ENCODE data around the gene ATOH8.

ATOH8 gene

DNA sequence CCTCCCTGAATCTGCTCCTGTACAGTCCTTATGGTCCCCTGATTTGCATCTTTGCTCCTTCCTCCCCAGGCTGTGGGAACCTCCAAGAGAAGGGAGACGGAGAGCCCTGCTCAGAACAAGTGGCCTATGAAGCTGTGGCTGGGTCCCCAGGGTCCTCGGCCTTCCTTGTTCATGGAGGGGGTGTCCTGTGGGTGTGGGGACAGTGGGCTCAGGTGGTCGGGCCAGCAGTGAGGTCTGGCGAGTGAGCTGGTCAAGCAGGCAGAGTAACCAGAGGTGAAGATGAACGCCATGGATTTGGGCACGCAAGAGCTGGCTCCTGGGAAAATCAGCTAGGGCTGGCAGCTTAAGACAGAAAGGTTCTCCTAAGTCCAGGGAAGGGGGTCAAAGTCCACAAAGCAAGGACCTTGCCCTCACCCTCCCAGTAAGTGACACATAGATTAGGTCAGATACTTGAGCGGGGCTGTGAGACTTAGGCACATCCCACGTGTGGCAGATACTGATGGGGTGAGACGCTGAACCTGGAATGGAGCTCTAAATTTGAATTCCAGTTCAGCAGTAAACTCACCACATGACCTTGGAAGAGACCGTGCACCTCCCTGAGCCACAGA lies 34.8 kb upstream of the ATOH8 start:
- WGBS (ENCODE audit: insufficient coverage, insufficient read length): no CpG with 5 or more reads among the region's 10 CpGs
- no peaks in the 10 kb centered on the region for H3K9me3 ChIP-seq (ENCODE audit: control insufficient read depth, insufficient read depth, low read length)

DNA sequence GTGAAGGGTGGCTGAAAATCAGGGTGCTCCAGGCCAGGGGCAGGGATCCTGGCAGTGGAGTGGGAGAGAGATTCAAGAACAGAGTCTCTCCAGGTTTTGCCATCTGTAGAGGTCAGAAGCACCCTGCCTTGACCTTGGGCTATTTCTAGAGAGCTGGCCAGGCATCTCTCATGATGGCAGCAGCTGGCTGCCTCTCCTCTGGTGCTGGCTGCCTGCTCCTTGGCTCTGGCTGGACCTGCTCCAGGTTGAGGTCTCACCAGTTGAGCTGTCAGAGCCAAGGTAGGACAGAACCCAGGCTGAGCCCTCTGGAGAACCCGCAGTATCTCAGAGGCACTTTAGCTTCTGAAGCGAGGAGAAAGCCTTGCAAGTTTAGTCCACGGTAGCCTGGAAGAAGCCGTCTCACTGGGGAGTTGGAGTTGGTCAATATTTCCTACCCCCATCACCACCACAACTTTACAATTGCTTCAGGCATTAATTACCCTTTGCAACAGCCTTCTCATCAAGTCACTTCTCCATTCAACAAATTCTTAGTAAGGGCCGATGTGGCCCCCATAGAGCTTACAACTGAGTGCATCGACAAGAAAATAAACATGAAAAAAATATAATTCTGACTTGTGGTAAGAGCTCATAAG lies 34.1 kb upstream of the ATOH8 start:
- no peak overlapping the region for H3K27ac ChIP-seq (ENCODE audit: low read length)
- DNase-seq (ENCODE audit: low read depth, low spot score): no peak
- no peaks in the 10 kb centered on the region for H3K9me3 ChIP-seq (ENCODE audit: control insufficient read depth, insufficient read depth, low read length)
- no CpG with 5 or more reads among the region's 6 CpGs for WGBS (ENCODE audit: insufficient coverage, insufficient read length)
- H3K4me1 ChIP-seq (ENCODE audit: control insufficient read depth, insufficient read depth, low read length): no peaks in the 10 kb centered on the region
- H3K4me3 ChIP-seq (ENCODE audit: low read length): no peak overlapping the region
- no peaks in the 10 kb centered on the region for H3K36me3 ChIP-seq (ENCODE audit: control insufficient read depth, insufficient read depth, low read length)
- H3K27me3 ChIP-seq (ENCODE audit: control insufficient read depth, insufficient read depth, low read length): no peaks in the 10 kb centered on the region

More for the DNA sequence above, 34.8 kb upstream of the ATOH8 start:
- H3K36me3 ChIP-seq (ENCODE audit: control insufficient read depth, insufficient read depth, low read length): no peaks in the 10 kb centered on the region
- no peak overlapping the region for H3K4me3 ChIP-seq (ENCODE audit: low read length)
- no peak overlapping the region for H3K27ac ChIP-seq (ENCODE audit: low read length)
- no peaks in the 10 kb centered on the region for H3K27me3 ChIP-seq (ENCODE audit: control insufficient read depth, insufficient read depth, low read length)
- no peaks in the 10 kb centered on the region for H3K4me1 ChIP-seq (ENCODE audit: control insufficient read depth, insufficient read depth, low read length)
- DNase-seq (ENCODE audit: low read depth, low spot score): no peak

DNA sequence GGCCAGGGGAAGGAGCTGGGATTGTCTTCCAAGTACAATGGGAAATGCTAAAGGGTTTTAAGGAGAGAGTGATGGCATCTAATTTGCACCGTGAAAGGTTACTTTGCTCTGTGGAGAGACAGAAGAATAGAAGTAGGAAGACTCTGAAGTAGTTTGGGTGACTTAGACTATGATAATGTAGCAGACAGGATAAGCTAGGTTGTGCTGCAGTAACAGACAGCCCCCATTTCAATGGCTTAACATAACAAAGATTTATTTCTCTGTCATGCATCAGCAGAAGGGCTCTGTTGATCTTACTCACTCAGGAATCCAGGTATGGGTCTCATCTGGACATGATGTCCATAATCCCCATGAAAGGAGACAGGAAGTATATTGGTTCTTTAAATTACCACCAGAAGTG lies 33.3 kb upstream of the ATOH8 start:
- WGBS (ENCODE audit: insufficient coverage, insufficient read length): no CpG with 5 or more reads among the region's 1 CpG
- H3K4me3 ChIP-seq (ENCODE audit: low read length): no peak overlapping the region
- H3K4me1 ChIP-seq (ENCODE audit: control insufficient read depth, insufficient read depth, low read length): no peaks in the 10 kb centered on the region
- H3K36me3 ChIP-seq (ENCODE audit: control insufficient read depth, insufficient read depth, low read length): no peaks in the 10 kb centered on the region
- H3K9me3 ChIP-seq (ENCODE audit: control insufficient read depth, insufficient read depth, low read length): no peaks in the 10 kb centered on the region
- no peaks in the 10 kb centered on the region for H3K27me3 ChIP-seq (ENCODE audit: control insufficient read depth, insufficient read depth, low read length)
- no peak overlapping the region for H3K27ac ChIP-seq (ENCODE audit: low read length)
- no peak for DNase-seq (ENCODE audit: low read depth, low spot score)

DNA sequence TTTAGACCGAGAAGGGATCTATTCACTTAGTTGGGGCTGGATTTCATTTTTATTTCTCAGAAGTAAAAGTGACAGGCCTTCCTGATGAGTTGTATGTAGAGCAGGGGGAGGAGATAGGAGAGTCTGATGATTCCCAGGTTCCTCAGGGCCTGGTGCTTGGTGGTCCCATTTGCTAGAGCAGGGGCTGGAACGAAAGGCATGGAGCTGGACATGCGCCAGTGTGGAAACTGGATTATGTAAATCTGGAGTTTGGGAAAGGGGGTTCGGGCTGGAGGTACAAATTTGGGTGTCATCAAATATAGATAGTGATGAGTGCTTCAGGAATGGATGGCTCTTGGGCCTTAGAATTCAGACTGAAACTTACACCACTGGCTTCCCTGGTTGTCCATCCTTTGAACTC lies 32.1 kb upstream of the ATOH8 start:
- H3K27me3 ChIP-seq (ENCODE audit: control insufficient read depth, insufficient read depth, low read length): no peaks in the 10 kb centered on the region
- no peak for DNase-seq (ENCODE audit: low read depth, low spot score)
- H3K4me3 ChIP-seq (ENCODE audit: low read length): no peak overlapping the region
- H3K9me3 ChIP-seq (ENCODE audit: control insufficient read depth, insufficient read depth, low read length): no peaks in the 10 kb centered on the region
- H3K36me3 ChIP-seq (ENCODE audit: control insufficient read depth, insufficient read depth, low read length): no peaks in the 10 kb centered on the region
- WGBS (ENCODE audit: insufficient coverage, insufficient read length): no CpG with 5 or more reads among the region's 4 CpGs
- no peaks in the 10 kb centered on the region for H3K4me1 ChIP-seq (ENCODE audit: control insufficient read depth, insufficient read depth, low read length)
- H3K27ac ChIP-seq (ENCODE audit: low read length): no peak overlapping the region

- DNase-seq (ENCODE audit: low read depth, low spot score): no peak
- Histone ChIP-seq H3K9me3 (ENCODE audit: control insufficient read depth, insufficient read depth, low read length) (no peaks in the 10 kb centered on the region), H3K36me3 (ENCODE audit: control insufficient read depth, insufficient read depth, low read length) (no peaks in the 10 kb centered on the region), H3K27me3 (ENCODE audit: control insufficient read depth, insufficient read depth, low read length) (no peaks in the 10 kb centered on the region), H3K4me1 (ENCODE audit: control insufficient read depth, insufficient read depth, low read length) (no peaks in the 10 kb centered on the region), H3K4me3 (ENCODE audit: low read length) (no peak overlapping the region; the same call in 1 of the 2 replicates), H3K27ac (ENCODE audit: low read length) (no peak overlapping the region)
- no CpG with 5 or more reads among the region's 6 CpGs for WGBS (ENCODE audit: insufficient coverage, insufficient read length)
Measured at GRCh38 chr2:85722519-85722918, 31.3 kb upstream of the ATOH8 start.

DNA sequence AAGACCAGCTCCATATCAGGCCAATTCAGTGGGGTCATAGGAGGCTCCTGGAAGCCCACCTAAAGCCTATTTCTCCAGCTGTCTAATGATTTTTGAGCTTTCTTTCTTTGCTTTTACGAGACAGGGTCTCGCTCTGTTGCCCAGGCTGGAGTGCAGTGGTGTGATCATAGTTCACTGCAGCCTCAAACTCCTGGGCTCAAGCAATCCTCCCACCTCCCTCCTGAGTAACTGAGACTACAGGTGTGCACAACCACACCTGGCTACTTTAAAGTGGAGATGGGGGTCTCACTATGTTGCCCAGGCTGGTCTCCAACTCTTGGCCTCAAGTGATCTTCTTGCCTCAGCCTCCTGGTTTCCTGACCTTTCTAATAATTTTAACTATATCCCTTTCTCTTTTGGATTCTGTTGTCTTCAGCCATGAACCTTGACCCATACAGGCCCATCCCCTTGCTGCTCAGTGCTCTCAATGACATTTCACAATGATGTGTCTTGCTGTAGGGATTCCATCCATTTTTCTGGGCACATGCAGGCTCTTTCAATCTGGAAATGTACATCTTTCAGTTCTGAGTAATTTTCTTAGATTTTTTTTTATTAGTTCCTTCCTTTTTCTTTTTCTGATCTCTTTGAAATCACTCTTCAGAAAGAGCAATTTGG lies 30.0 kb upstream of the ATOH8 start:
- no peak for DNase-seq (ENCODE audit: low read depth, low spot score)
- no peaks in the 10 kb centered on the region for H3K9me3 ChIP-seq (ENCODE audit: control insufficient read depth, insufficient read depth, low read length)
- H3K27me3 ChIP-seq (ENCODE audit: control insufficient read depth, insufficient read depth, low read length): no peaks in the 10 kb centered on the region
- H3K27ac ChIP-seq (ENCODE audit: low read length): no peak overlapping the region
- H3K4me1 ChIP-seq (ENCODE audit: control insufficient read depth, insufficient read depth, low read length): no peaks in the 10 kb centered on the region
- H3K36me3 ChIP-seq (ENCODE audit: control insufficient read depth, insufficient read depth, low read length): no peaks in the 10 kb centered on the region
- no peak overlapping the region for H3K4me3 ChIP-seq (ENCODE audit: low read length)
- WGBS (ENCODE audit: insufficient coverage, insufficient read length): no CpG with 5 or more reads among the region's 2 CpGs

DNA sequence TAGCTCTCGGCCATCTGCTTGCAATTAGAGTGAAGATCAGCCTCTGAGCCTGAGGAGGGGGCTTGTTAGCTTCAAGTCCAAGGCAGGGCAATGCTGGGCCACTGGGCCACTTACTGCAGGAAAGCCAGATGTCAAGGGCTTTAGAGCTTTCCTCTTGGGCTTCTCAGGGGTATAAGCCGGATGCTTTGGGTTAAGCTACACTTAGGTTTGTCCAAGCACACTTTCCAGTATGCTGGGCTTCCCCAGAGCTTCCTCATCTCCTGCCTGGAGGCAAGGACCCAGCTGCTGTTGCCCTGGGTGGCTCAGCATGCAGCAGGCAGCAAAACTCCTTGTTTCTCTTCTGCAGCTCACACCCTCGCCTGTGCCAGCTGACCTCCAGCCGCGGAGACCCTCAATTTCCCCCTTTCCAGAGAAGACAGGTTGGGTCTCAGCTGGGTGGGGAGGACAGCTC lies 29.0 kb upstream of the ATOH8 start:
- H3K36me3 ChIP-seq (ENCODE audit: control insufficient read depth, insufficient read depth, low read length): no peaks in the 10 kb centered on the region
- no peak overlapping the region for H3K27ac ChIP-seq (ENCODE audit: low read length)
- H3K4me1 ChIP-seq (ENCODE audit: control insufficient read depth, insufficient read depth, low read length): no peaks in the 10 kb centered on the region
- H3K27me3 ChIP-seq (ENCODE audit: control insufficient read depth, insufficient read depth, low read length): no peaks in the 10 kb centered on the region
- no peak for DNase-seq (ENCODE audit: low read depth, low spot score)
- H3K9me3 ChIP-seq (ENCODE audit: control insufficient read depth, insufficient read depth, low read length): no peaks in the 10 kb centered on the region
- no peak overlapping the region for H3K4me3 ChIP-seq (ENCODE audit: low read length)
- no CpG with 5 or more reads among the region's 5 CpGs for WGBS (ENCODE audit: insufficient coverage, insufficient read length)

DNA sequence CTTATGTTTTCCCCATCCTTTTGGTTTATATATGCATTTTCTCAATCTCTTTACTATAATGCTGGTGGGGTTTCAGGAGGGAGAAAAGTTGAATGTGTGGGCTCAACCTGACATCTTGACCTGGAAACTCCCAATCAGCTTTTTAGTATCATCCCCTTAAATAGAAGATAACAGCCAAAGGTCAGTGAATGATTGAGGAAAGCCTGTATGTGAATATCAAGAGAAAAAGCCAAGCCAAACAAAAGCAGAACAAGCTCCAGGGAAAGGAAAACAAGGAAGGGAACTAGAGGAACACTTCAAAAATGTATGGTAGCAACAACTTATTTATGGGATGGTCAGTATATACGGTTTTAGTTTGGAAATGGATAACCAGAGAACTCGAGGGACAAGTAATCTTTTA lies 28.3 kb upstream of the ATOH8 start:
- no CpG with 5 or more reads among the region's 2 CpGs for WGBS (ENCODE audit: insufficient coverage, insufficient read length)
- H3K9me3 ChIP-seq (ENCODE audit: control insufficient read depth, insufficient read depth, low read length): no peaks in the 10 kb centered on the region
- H3K4me1 ChIP-seq (ENCODE audit: control insufficient read depth, insufficient read depth, low read length): no peaks in the 10 kb centered on the region
- no peaks in the 10 kb centered on the region for H3K36me3 ChIP-seq (ENCODE audit: control insufficient read depth, insufficient read depth, low read length)
- no peak for DNase-seq (ENCODE audit: low read depth, low spot score)
- no peak overlapping the region for H3K4me3 ChIP-seq (ENCODE audit: low read length)
- no peak overlapping the region for H3K27ac ChIP-seq (ENCODE audit: low read length)
- no peaks in the 10 kb centered on the region for H3K27me3 ChIP-seq (ENCODE audit: control insufficient read depth, insufficient read depth, low read length)

DNA sequence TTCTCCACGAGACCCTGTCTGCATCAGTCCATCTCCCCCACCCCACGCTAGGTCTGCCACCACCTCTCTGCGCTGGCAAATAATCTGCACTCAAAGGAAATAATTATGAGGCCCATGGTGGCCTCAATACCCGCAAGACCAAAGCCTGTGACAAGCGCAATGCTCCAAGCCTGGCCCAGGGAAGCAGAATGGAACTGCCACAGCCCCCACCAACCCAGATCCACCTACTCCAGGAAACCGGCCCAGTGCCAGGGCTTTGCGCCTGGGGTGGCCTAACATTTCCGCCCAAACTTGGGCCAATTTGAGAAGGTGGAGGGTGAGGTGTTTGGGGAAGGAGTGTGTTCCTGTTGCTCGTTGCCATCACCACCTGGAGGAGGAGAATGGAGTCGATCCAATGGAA lies 26.0 kb upstream of the ATOH8 start:
- no CpG with 5 or more reads among the region's 10 CpGs for WGBS (ENCODE audit: insufficient coverage, insufficient read length)
- H3K36me3 ChIP-seq (ENCODE audit: control insufficient read depth, insufficient read depth, low read length): no peaks in the 10 kb centered on the region
- H3K4me3 ChIP-seq (ENCODE audit: low read length): no peak overlapping the region
- DNase-seq (ENCODE audit: low read depth, low spot score): no peak
- H3K27ac ChIP-seq (ENCODE audit: low read length): no peak overlapping the region
- no peaks in the 10 kb centered on the region for H3K9me3 ChIP-seq (ENCODE audit: control insufficient read depth, insufficient read depth, low read length)
- no peaks in the 10 kb centered on the region for H3K27me3 ChIP-seq (ENCODE audit: control insufficient read depth, insufficient read depth, low read length)
- no peaks in the 10 kb centered on the region for H3K4me1 ChIP-seq (ENCODE audit: control insufficient read depth, insufficient read depth, low read length)

DNA sequence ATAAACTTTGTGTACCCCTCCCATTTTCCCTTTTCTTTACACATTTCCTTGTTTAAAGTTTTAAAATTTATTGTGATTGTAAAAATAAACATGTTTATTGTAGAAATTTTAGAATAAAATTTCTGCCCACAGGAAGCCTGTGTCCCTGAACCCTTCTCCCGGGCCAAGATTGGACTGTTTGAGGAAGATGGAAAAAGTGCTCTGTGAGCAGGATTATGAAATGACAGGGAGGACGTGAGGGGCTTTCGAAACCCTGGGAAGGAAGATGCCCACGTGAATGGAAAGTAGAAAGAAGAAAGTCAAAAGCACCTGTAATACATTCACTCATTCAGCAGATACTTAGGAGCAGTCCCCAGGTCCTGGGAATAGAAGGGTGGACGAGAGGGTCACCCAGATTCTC lies 25.4 kb upstream of the ATOH8 start:
- no peaks in the 10 kb centered on the region for H3K27me3 ChIP-seq (ENCODE audit: control insufficient read depth, insufficient read depth, low read length)
- H3K4me3 ChIP-seq (ENCODE audit: low read length): no peak overlapping the region
- no peak overlapping the region for H3K27ac ChIP-seq (ENCODE audit: low read length)
- WGBS (ENCODE audit: insufficient coverage, insufficient read length): no CpG with 5 or more reads among the region's 5 CpGs
- no peak for DNase-seq (ENCODE audit: low read depth, low spot score)
- H3K9me3 ChIP-seq (ENCODE audit: control insufficient read depth, insufficient read depth, low read length): no peaks in the 10 kb centered on the region
- H3K36me3 ChIP-seq (ENCODE audit: control insufficient read depth, insufficient read depth, low read length): no peaks in the 10 kb centered on the region
- no peaks in the 10 kb centered on the region for H3K4me1 ChIP-seq (ENCODE audit: control insufficient read depth, insufficient read depth, low read length)

Data from iPS DF 6.9 (cell line).